Upper lobe of left lung (tissue), 4 donors: Measurements from ENCODE around the gene EIF4E1B.
A peak's percentile ranks its signal among the peaks of the same experiment; 100 is the strongest.

ENCODE experiments used
- POLR2A ChIP-seq, 4 donors: fragments of 450-650 bp; IDR thresholded peaks; one replicate each; pipeline ENCODE4 v1.5.1; 2016 to 2017; ENCODE audit warnings: antibody characterized with exemption in 4 of 4, mild to moderate bottlenecking in 2 of 4
- TF ChIP-seq, protein P1 (sequence below), 6 experiments: fragments of 450-650 bp in 4 of 6; fragments of 200-600 bp in 2 of 6; sonication (generic) in 2 of 6; IDR thresholded peaks; one replicate each; pipeline ENCODE4 v1.5.1; 2016 to 2019; ENCODE audit warnings: antibody characterized with exemption in 6 of 6

- peak in 3 of 4 donors; percentile 34 to 69 (median 42) for TF ChIP-seq POLR2A (IDR thresholded peaks at IDR 0.05)
- TF ChIP-seq, protein P1, sequence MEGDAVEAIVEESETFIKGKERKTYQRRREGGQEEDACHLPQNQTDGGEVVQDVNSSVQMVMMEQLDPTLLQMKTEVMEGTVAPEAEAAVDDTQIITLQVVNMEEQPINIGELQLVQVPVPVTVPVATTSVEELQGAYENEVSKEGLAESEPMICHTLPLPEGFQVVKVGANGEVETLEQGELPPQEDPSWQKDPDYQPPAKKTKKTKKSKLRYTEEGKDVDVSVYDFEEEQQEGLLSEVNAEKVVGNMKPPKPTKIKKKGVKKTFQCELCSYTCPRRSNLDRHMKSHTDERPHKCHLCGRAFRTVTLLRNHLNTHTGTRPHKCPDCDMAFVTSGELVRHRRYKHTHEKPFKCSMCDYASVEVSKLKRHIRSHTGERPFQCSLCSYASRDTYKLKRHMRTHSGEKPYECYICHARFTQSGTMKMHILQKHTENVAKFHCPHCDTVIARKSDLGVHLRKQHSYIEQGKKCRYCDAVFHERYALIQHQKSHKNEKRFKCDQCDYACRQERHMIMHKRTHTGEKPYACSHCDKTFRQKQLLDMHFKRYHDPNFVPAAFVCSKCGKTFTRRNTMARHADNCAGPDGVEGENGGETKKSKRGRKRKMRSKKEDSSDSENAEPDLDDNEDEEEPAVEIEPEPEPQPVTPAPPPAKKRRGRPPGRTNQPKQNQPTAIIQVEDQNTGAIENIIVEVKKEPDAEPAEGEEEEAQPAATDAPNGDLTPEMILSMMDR (IDR thresholded peaks at IDR 0.05) = peak in 2 of 6 experiments; percentile 29 to 32
Observed at GRCh38 chr5:176647030-176647842, 16.8 kb downstream of the EIF4E1B start, which contains the start of gene TSPAN17.
